NT2/D1 (cell line): ENCODE data around the gene BOC.

Experiments
- SUZ12 ChIP-seq: IDR thresholded peaks from 2 replicates; pipeline ENCODE4 v1.6.1; 2011; ENCODE audit not compliant: insufficient read length, insufficient read depth; ENCODE audit errors: extremely low read depth
- YY1 ChIP-seq: IDR thresholded peaks from 2 replicates; pipeline ENCODE4 v1.6.1; 2011; ENCODE audit not compliant: insufficient read length, insufficient read depth
- ZNF274 ChIP-seq: IDR thresholded peaks from 2 replicates; pipeline ENCODE4 v1.6.1; 2011; ENCODE audit warnings: mild to moderate bottlenecking, low read depth, low read length

DNA sequence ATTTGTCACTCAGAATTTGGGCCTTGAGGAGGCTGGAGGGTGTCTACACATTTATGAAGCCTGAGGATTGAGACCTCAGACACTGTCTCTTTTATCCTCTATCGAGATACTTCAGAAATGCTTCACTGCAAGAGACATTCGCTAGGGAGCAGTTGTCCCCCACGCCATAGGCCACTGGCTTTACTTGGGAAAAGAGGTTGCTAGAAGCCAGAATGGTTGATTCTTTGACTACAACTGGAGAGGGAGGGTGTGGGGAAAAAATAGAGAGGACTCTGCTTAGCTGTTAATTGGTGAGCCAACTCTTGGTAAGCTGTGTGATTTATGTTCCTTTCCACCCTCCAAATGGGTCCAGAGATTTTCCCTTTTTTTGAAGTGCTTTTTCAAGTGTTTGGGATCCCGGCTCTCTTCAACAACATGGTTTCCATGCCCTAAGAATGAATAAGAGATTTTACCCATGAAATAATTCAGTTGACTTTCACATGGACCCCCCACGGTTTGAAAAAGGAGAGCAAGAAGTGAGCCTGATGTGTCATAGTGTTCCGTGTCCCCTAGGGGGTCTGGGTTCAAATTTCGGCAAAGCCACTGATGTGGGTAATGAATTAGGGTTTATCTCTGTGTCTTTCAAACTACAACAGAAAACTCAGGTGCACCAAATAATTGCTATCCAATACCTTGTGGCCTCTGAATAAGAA is 2.7 kb downstream of the BOC start:
- TF ChIP-seq YY1 = no peak
- no peak for TF ChIP-seq SUZ12
- no peak for TF ChIP-seq ZNF274
